NT2/D1 (cell line): ENCODE results near the gene LSM12.

Source experiments
- SUZ12 ChIP-seq: IDR thresholded peaks from 2 replicates; pipeline ENCODE4 v1.6.1; 2011; ENCODE audit not compliant: insufficient read length, insufficient read depth; ENCODE audit errors: extremely low read depth
- YY1 ChIP-seq: IDR thresholded peaks from 2 replicates; pipeline ENCODE4 v1.6.1; 2011; ENCODE audit not compliant: insufficient read length, insufficient read depth
- ZNF274 ChIP-seq: IDR thresholded peaks from 2 replicates; pipeline ENCODE4 v1.6.1; 2011; ENCODE audit warnings: mild to moderate bottlenecking, low read depth, low read length

GRCh38 chr17:44069974-44070454, 3.5 kb upstream of the LSM12 start:
- TF ChIP-seq SUZ12 (no peak), YY1 (no peak), ZNF274 (no peak)
